AG04450 (cell line): ENCODE results near the gene UBE2D2. TPM values are rescaled to one million over a fixed set of nuclear protein-coding genes. Genes with fewer than 3 reads are reported as not detected.
"Not testable (repeated sequence)": the region's sequence is repeated elsewhere in the genome, so short reads cannot be mapped to it uniquely, and the experiment has no call there.

ENCODE experiments used
- CTCF ChIA-PET: fragments of 300-600, 350-600 bp; formaldehyde crosslinking; extraction: SDS; loops from one replicate; lab custom pipeline; 2022; ENCODE audit warnings: antibody characterized with exemption, inconsistent platforms; lab: Charles Lee
- POLR2A ChIA-PET: fragments of 350-600 bp; formaldehyde crosslinking; extraction: SDS; loops from one replicate; lab custom pipeline; 2021; ENCODE audit warnings: antibody characterized with exemption, inconsistent platforms; lab: Yijun Ruan, JAX
- DNase-seq: peaks from one replicate; pipeline ENCODE4 v3.0.0-alpha.2; 2011; ENCODE audit warnings: low read depth, low spot score
- H3K27ac ChIP-seq: one replicate; pipeline ENCODE4 v1.5.1; 2012; ENCODE audit warnings: low read depth, low read length, control low read depth
- H3K27me3 ChIP-seq: one replicate; pipeline ENCODE4 v1.6.0; 2012; ENCODE audit warnings: low read length; ENCODE audit not compliant: control insufficient read depth, insufficient read depth
- H3K4me3 ChIP-seq: 2 replicates; pipeline ENCODE4 v1.5.1; 2011; ENCODE audit warnings: mild to moderate bottlenecking, low read depth, low read length, control low read depth
- H3K9me3 ChIP-seq: 2 replicates; pipeline ENCODE4 v1.5.1; 2012; ENCODE audit warnings: low read length; ENCODE audit not compliant: control insufficient read depth, insufficient read depth
- CTCF ChIP-seq: IDR thresholded peaks from 2 replicates; pipeline ENCODE4 v1.5.1; 2011; ENCODE audit warnings: low read depth, low read length, control low read depth, inconsistent platforms
- polyA plus RNA-seq: library from polyadenylated mRNA; depleted of rRNA; stranded (reverse); fragments of >200 nt; gene quantifications from 2 replicates; pipeline ENCODE4 v1.2.3, GENCODE V29; 2011

Gene UBE2D2
- polyA plus RNA-seq, 1 experiment = 60.9 TPM

GRCh38 chr5:139524940-139525585, 36.1 kb upstream of the UBE2D2 start:
- ChIA-PET POLR2A (interaction anchor here (0.6 kb wide), 1 partner anchor 45 kb away, joined by 8 read pairs; no protein-coding TSS in a partner anchor), CTCF (no interaction called here)
- Histone ChIP-seq H3K27ac (no peak overlapping the region), H3K9me3 (no peaks in the 10 kb centered on the region), H3K4me3 (no peak overlapping the region), H3K27me3 (peaks cover 2% of the 10 kb centered on the region)
- no peak for DNase-seq
- TF ChIP-seq CTCF = no peak

- CTCF ChIA-PET, POLR2A ChIA-PET, H3K27ac ChIP-seq, DNase-seq, H3K9me3 ChIP-seq, H3K4me3 ChIP-seq, H3K27me3 ChIP-seq: not testable (repeated sequence)
These were observed 35.4 kb upstream of the UBE2D2 start for GRCh38 chr5:139525586-139526308.

- CTCF ChIA-PET = not testable (repeated sequence)
These were observed 34.6 kb upstream of the UBE2D2 start for GRCh38 chr5:139526309-139527089.

GRCh38 chr5:139527090-139527470, 34.1 kb upstream of the UBE2D2 start:
- POLR2A ChIA-PET, DNase-seq, H3K27me3 ChIP-seq, H3K27ac ChIP-seq, H3K4me3 ChIP-seq, H3K9me3 ChIP-seq, CTCF ChIA-PET: not testable (repeated sequence)

More at GRCh38 chr5:139526309-139527089, 34.6 kb upstream of the UBE2D2 start:
- H3K4me3 ChIP-seq, H3K27ac ChIP-seq, POLR2A ChIA-PET, H3K9me3 ChIP-seq, DNase-seq, H3K27me3 ChIP-seq: not testable (repeated sequence)

- POLR2A ChIA-PET, H3K4me3 ChIP-seq, H3K27me3 ChIP-seq, DNase-seq, H3K9me3 ChIP-seq, H3K27ac ChIP-seq: not testable (repeated sequence)
- CTCF ChIA-PET = interaction anchor here (1.6 kb wide), 1 partner anchor 10 kb away, joined by 4 read pairs; no protein-coding TSS in a partner anchor
These were observed 33.2 kb upstream of the UBE2D2 start for GRCh38 chr5:139527896-139528467.

- DNase-seq, H3K27ac ChIP-seq, POLR2A ChIA-PET, H3K4me3 ChIP-seq, H3K27me3 ChIP-seq, H3K9me3 ChIP-seq: not testable (repeated sequence)
- CTCF ChIA-PET = interaction anchor here (1.1 to 1.6 kb wide), 2 partner anchors 11 to 106 kb away, joined by 3 to 4 read pairs; no protein-coding TSS in a partner anchor
These were observed 32.4 kb upstream of the UBE2D2 start for GRCh38 chr5:139528695-139529094.

GRCh38 chr5:139530079-139530478, 31.1 kb upstream of the UBE2D2 start:
- H3K27ac ChIP-seq, POLR2A ChIA-PET, H3K4me3 ChIP-seq, H3K9me3 ChIP-seq, H3K27me3 ChIP-seq, DNase-seq, CTCF ChIA-PET: not testable (repeated sequence)
